Measurements from ENCODE around the gene OR14K1.
"Not testable (repeated sequence)": the region's sequence is repeated elsewhere in the genome, so short reads cannot be mapped to it uniquely, and the experiment has no call there.

The OR14K1 gene

GRCh38 chr1:247741756-247742155 lies 3.3 kb downstream of the OR14K1 start:
- no peak for TF ChIP-seq CTCF (IDR thresholded peaks at IDR 0.05; ENCODE audit: control insufficient read depth, insufficient read depth, low read depth, low read length, missing control alignments)

GRCh38 chr1:247742215-247742760 lies 3.9 kb downstream of the OR14K1 start:
- H3K4me3 ChIP-seq (ENCODE audit: control insufficient read depth, low read depth, low read length); DNase-seq (ENCODE audit: low read depth): not testable (repeated sequence)

More at GRCh38 chr1:247741756-247742155, 3.3 kb downstream of the OR14K1 start:
- DNase-seq (ENCODE audit: low read depth) = no peak
- H3K4me3 ChIP-seq (ENCODE audit: control insufficient read depth, low read depth, low read length) = no peak overlapping the region

- no peak for DNase-seq (ENCODE audit: low read depth)
Measured at GRCh38 chr1:247746391-247746935, 8.0 kb downstream of the OR14K1 start.

GRCh38 chr1:247747616-247748015 lies 9.2 kb downstream of the OR14K1 start:
- DNase-seq (ENCODE audit: low read depth) = no peak
- TF ChIP-seq CTCF (IDR thresholded peaks at IDR 0.05; ENCODE audit: control insufficient read depth, insufficient read depth, low read depth, low read length, missing control alignments) = no peak
- H3K4me3 ChIP-seq (ENCODE audit: control insufficient read depth, low read depth, low read length) = no peak overlapping the region

More at GRCh38 chr1:247746391-247746935, 8.0 kb downstream of the OR14K1 start:
- no peak overlapping the region for H3K4me3 ChIP-seq (ENCODE audit: control insufficient read depth, low read depth, low read length)
- TF ChIP-seq CTCF (IDR thresholded peaks at IDR 0.05; ENCODE audit: control insufficient read depth, insufficient read depth, low read depth, low read length, missing control alignments) = no peak

- H3K4me3 ChIP-seq (ENCODE audit: control insufficient read depth, low read depth, low read length) = no peak within 1 kb of the TSS
- DNase-seq (ENCODE audit: low read depth) = no peak
- TF ChIP-seq CTCF (IDR thresholded peaks at IDR 0.05; ENCODE audit: control insufficient read depth, insufficient read depth, low read depth, low read length, missing control alignments) = no peak
Measured at GRCh38 chr1:247748041-247748440, 9.6 kb downstream of the OR14K1 start, which contains the start of gene OR14A2. OR14A2 (minus strand) TSS chr1:247748141.

GRCh38 chr1:247749870-247750269 lies 11.5 kb downstream of the OR14K1 start:
- DNase-seq (ENCODE audit: low read depth) = no peak
- no peak overlapping the region for H3K4me3 ChIP-seq (ENCODE audit: control insufficient read depth, low read depth, low read length)
- TF ChIP-seq CTCF (IDR thresholded peaks at IDR 0.05; ENCODE audit: control insufficient read depth, insufficient read depth, low read depth, low read length, missing control alignments) = no peak

- H3K4me3 ChIP-seq (ENCODE audit: control insufficient read depth, low read depth, low read length); DNase-seq (ENCODE audit: low read depth): not testable (repeated sequence)
Measured at GRCh38 chr1:247754311-247754710, 15.9 kb downstream of the OR14K1 start.

- TF ChIP-seq CTCF (IDR thresholded peaks at IDR 0.05; ENCODE audit: control insufficient read depth, insufficient read depth, low read depth, low read length, missing control alignments) = no peak
- no peak within 1 kb of the TSS for H3K4me3 ChIP-seq (ENCODE audit: control insufficient read depth, low read depth, low read length)
- DNase-seq (ENCODE audit: low read depth) = no peak
Measured at GRCh38 chr1:247760456-247760855, 22.0 kb downstream of the OR14K1 start, which contains the start of gene OR1C1. OR1C1 (minus strand) TSS chr1:247760556; CDS start chr1:247758406, 2,150 bp downstream.
